D721Med (cell line): Measurements from ENCODE around the gene TEDDM1.

Experiments
- DNase-seq: peaks from one replicate; pipeline ENCODE4 v3.0.0; 2011; ENCODE audit warnings: low spot score; ENCODE audit not compliant: insufficient read length
- FAIRE-seq: peaks from 2 replicates; lab custom pipeline; 2011; peaks lifted over from hg19 to GRCh38; lab: Jason Lieb, UNC
- CTCF ChIP-seq: IDR thresholded peaks from 2 replicates; pipeline ENCODE4 v1.5.1; 2012; ENCODE audit warnings: mild to moderate bottlenecking, control low read depth; ENCODE audit not compliant: insufficient read depth; ENCODE audit errors: missing control alignments

Gene TEDDM1

GRCh38 chr1:182387566-182387965 lies 12.9 kb downstream of the TEDDM1 start:
- DNase-seq (no peak), FAIRE-seq (no peak)
- no peak for TF ChIP-seq CTCF

GRCh38 chr1:182386980-182387379 lies 13.5 kb downstream of the TEDDM1 start:
- no peak for DNase-seq
- TF ChIP-seq CTCF, result no peak
- FAIRE-seq, result no peak

GRCh38 chr1:182385885-182386853 lies 14.3 kb downstream of the TEDDM1 start:
- TF ChIP-seq CTCF, result no peak
- no peak for FAIRE-seq
- DNase-seq, result no peak

GRCh38 chr1:182384387-182384960 lies 16.0 kb downstream of the TEDDM1 start:
- TF ChIP-seq CTCF, result no peak
- FAIRE-seq, result no peak

GRCh38 chr1:182383934-182384333 lies 16.5 kb downstream of the TEDDM1 start:
- FAIRE-seq, result no peak
- DNase-seq, result no peak
- TF ChIP-seq CTCF, result no peak

More at GRCh38 chr1:182384387-182384960, 16.0 kb downstream of the TEDDM1 start:
- no peak for DNase-seq

- no peak for TF ChIP-seq CTCF
- DNase-seq, result no peak
- FAIRE-seq, result no peak
These were observed 17.3 kb downstream of the TEDDM1 start for GRCh38 chr1:182383037-182383661.
